Stimulated activated CD4-positive, alpha-beta T cell treated with anti-CD3 and anti-CD28 coated beads, Interleukin-4, amount 100 ng/mL, for 4 hours (primary cell): ENCODE results near the gene CCDC88C.
A peak's percentile ranks its signal among the peaks of the same experiment; 100 is the strongest.

Experiments used
- DNase-seq, 2 experiments: peaks; one replicate each; pipeline ENCODE4 v3.0.0-alpha.2; 2020

The CCDC88C gene

GRCh38 chr14:91305650-91306431 lies 111.8 kb downstream of the CCDC88C start:
- no peak for DNase-seq

- DNase-seq = no peak
These were observed 113.7 kb downstream of the CCDC88C start for GRCh38 chr14:91303924-91304229.

DNA sequence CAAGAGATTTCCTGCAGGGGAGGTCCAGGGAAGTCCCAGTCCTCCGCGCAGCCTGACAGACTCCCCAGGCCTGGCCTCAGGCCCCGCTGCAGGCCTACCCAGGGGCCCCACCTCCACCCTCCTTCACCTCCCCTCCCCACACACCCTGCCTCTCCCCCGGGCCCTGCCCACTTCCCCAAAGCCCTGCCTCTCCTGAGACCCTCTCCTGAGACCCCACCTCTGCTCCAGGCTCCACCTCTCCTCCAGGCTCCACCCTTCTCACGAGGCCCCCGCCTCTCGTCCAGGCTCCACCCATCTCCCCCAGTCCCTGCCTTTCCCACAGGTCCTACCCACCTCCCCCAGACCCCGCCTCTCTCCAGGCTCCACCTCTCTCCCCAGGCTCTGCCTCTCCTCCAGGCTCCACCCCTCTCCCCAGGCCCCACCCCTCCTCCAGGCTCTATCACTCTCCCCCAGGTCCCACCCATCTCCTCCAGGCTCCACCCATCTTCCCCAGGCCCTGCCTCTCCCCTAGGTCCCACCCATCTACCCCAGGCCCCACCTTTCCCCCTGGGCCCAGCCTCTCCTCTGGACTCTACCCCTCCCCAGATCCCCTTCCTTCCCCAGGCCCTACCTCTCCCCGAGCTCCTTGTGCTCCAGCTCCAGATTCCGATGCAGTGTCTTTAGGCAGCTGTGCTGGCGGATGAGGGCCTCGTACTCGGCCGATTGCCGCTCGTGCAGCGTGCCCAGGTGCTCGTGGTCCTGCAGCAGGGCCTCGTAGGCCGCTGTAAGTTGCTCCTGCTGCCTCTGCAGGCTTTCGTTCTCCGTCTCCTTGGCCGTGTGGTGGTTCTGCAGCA lies 114.3 kb downstream of the CCDC88C start:
- peak; percentile 35 to 54 for DNase-seq

- no peak for DNase-seq
These were observed 115.2 kb downstream of the CCDC88C start for GRCh38 chr14:91302391-91302790.

GRCh38 chr14:91300957-91301356 lies 116.7 kb downstream of the CCDC88C start:
- DNase-seq = no peak

- DNase-seq = no peak
These were observed 117.2 kb downstream of the CCDC88C start for GRCh38 chr14:91300283-91300895.

DNA sequence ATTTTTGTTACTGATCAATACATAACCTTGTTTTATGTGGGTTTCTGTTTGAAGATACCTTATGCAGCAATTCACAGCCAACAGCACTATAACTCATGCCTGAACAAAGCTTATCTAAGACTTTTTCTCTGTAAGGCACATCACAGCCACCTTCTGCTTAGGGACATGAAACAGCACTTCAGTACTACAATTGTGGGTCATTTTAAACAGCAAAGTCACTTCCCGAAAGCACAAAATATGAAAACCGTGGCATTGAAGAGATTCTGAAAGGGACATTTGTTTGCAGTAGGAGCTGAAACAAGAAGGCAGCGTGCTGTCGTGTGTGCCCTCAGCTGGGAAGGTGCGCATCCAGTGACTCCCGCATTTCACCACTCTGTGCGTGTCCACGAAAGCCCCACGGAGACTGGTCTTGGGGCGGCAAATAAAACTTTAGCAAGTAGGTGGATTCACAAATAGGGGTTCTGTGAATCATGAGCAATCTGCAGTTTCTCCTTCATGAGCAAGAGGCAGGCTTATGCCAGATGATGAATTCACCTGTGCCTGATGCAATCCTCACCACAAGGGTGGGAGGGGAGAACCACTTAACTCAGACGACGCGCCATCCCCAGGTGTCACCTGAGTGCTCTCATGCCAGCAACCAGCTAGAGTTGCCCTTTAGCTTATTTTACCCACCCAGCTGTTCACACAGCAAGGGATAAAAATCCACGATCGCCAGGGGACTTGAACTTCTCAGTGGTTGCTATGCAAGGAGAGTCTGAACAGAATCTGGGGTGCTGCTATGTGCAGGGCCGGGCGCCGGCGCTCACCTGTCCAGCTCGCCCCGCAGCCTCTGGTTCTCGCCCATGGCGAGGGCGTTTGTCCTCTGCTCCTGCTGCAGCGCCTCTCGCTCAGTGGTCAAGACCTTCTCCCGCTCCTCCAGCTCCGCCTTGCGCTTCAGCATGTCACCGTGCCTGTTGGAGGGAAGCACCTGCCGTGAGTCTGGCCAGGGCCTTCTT lies 118.2 kb downstream of the CCDC88C start:
- DNase-seq = peak in 1 of 2 experiments; percentile 25

- DNase-seq = no peak
These were observed 119.0 kb downstream of the CCDC88C start for GRCh38 chr14:91298576-91298975.

DNA sequence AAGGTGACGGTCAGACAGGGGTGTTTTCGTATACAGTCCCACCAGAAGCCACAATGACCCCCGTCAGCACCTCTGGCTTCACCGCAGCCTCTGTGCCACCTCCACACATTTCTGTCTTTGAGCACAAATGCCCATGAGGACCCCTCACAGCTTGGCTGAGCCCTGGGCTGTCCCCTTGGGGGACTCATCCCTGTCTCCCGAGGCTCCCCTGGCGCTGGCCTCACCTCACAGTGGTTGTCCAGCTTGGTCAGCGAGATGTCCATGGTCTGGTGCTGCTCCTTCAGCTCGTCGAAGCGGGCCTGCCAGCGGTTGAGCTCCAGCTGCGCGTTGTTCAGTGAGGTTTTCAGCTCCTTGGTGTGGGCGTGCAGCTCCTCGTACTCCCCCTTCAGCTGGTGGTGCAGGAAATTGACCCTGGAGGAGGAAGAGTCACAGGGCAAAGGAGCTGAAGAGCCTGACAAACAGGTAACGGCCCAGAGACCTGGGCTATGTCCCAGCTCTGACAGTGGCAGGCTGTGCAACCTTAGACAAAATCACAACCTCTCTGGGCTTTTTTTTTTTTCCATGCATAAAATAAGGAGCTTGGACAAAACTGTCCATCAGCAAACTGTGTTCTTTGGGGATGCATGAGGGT lies 120.4 kb downstream of the CCDC88C start:
- no peak for DNase-seq

DNA sequence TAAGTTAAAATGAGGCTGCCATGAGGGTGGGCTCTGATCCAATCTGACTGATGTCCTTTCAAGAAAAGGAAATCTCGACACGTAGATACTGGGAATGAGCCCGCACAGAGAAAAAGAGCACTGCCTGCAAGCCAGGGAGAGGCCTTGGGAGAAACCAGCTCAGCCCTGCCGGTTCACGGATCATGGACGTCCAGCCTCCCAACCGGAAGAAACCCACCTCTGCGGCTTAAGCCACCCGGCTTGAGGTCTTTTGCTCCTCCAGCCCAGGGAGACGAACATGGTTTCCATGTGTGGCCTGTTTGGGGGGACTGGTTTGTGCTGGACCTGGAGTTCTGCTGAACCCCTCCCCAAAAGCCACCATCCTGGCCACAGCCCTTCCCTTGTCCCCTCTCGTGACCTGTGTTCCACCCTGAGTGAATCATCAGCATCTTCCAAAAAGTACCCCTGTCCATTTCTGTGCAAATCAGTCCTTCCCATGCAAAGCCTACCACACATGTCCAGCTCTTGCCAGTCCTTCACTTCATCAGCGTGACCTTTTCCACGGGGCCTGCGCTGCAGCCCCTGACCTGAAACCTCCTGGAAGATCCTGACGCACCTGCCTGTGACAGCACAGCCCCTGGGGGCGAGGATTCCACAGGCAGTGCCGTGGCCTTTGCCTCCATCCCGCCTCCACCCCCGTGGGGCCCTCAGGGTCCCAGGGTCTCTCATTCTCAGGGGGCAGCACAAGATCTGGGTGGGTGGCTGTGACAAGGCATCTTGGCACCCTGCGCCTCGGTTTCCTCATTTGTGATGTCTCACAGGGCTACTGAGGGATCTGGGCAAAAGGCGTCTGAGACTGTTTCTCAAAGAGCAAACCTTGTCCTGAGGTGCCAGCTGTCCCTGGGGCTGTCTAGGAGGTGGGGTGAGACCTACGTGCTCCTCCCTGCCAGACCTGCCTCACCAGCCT lies 121.5 kb downstream of the CCDC88C start:
- DNase-seq = no peak

DNA sequence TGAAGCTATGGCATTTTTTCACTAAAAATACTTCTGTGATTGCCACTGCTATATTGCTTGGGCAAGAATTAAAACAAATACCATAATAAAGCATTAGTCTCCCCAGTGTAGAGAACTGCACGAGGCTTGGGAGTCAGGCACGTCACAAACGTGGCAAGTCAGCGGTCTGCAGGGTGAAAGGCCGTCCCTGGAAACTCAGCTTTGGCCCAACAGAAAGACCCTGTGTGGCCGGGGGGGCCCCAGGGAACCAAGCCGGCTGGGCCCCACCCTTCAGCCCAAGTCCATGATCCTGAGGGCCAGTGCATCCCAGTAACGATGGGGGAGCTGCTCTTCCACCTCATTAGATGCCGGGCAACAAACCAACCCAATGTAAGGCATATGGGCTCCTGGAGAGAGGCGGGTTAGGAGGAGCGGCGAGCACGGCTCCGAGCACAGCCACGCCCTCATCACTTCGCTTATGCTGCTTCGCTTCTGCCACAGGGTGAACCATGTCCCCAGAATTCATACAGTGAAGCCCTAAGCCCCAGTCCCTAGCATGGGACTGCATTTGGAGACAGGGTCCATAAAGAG lies 122.3 kb downstream of the CCDC88C start:
- DNase-seq = no peak

- DNase-seq = no peak
These were observed 123.5 kb downstream of the CCDC88C start for GRCh38 chr14:91294153-91294552.

GRCh38 chr14:91293281-91293680 lies 124.3 kb downstream of the CCDC88C start:
- DNase-seq = no peak

- no peak for DNase-seq
These were observed 125.1 kb downstream of the CCDC88C start for GRCh38 chr14:91292491-91292890.

DNA sequence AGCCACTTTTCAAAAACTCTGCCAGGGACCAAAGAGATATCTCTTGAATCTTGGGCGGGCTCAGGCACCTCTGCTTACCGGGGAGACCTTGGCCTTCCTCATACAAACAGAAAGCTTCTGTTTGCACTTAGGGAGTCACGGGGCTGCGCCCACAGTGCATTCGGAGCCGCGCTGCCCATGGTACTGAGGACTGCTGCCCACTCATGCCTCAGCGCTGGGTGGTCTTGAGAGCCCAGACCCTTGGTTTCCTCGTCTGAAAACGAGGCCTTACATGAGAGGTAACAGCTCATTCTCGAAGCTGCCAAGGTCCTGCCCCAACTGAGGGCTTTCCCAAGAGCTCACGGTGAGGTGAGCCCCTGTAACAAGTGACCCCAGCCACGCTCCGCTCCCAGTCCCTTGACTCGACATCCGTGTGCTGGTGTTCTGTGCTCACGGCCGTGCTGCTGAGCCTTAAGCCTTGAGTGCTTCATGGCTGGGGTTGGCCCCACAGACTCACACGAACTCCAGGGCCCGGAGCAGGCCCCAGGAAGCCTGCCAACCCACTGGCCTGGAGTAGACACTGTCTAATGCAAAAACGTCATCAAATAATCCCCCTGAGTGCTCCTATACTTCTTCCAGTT lies 125.7 kb downstream of the CCDC88C start:
- no peak for DNase-seq

DNA sequence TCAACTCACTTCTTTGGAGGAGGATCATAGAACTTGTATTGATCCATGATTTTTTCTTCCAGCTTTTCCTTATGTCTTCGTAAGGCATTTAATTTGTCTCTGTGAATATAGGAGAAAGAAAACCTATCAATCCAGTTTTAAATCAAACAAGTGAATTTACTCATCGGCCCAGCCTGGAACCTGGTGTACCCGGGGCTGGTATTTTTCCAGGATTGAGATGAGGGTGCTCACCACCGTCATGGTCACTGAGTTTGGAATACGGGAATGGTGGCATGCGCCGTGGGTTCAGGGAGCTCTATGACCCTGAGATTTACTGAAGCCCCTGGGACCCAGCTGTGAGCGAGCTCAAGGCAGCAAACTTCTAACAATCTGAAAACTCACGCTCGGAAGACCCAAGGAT lies 126.6 kb downstream of the CCDC88C start:
- DNase-seq = no peak

- no peak for DNase-seq
These were observed 128.2 kb downstream of the CCDC88C start for GRCh38 chr14:91289464-91289863.

- no peak for DNase-seq
These were observed 128.7 kb downstream of the CCDC88C start for GRCh38 chr14:91288876-91289275.

DNA sequence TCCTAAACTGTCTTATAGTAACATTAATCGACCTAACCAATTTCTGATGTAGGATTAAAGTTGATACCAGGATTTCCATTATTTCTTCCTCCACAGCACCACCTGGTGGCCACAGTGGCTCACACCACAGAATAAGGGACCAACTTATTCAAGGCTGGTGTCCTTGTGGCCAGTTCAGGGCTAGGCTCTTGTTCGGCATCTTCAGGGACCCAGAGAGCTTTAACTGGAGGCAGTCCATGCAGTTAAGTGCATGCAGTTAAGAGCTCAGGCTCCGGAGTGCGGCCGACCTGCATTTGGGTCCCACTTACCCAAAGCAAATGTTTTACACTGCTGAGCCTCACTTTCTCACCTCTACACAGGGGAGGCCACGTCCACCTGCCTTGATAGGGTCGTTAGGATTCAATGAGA lies 131.1 kb downstream of the CCDC88C start:
- DNase-seq = peak; percentile 71 to 82
